ENCODE measurements around the gene FAM204A.

Gene FAM204A

DNA sequence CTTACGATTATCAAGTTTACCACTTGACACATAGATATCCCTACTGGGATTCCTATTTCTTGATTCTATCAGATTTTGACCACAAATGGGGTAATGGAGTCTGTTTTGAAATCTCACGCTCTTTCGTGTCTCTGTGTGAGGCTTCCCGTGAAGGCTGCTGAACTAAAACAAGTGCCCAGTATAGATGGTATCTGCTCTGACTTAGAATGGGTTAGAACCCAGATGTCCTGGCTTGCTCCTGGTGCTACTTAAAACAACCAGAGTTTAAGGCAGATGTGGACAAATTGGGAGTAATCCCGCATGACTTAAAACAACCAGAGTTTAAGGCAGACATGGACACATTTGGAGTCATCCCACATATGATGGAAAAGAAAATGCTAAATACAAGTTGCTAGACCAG is 85.9 kb downstream of the FAM204A start:
- DNase-seq (ENCODE audit: low read depth): no peak
- H3K4me3 ChIP-seq (ENCODE audit: low read depth, low read length): no peak overlapping the region

DNA sequence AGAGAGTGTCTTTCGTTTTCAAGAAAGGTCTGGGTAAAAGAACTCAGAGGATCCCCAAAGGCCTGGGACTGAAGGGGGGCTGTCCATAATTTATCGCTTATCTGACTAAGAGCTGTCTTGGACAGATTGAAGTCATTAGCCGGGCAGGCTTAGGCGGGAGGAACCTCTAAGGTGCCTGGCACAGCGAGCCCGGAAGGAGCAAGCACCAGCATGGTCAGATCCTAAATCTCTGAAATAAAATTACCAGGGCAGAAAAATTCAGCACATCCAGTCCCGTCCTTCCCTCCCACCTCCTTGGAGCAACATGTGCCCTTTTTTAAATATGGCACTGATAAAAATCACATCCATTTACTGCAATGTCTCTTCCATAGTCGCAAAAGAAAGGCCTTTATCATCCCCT is 86.8 kb downstream of the FAM204A start:
- H3K4me3 ChIP-seq (ENCODE audit: low read depth, low read length): no peak overlapping the region
- no peak for DNase-seq (ENCODE audit: low read depth)

DNA sequence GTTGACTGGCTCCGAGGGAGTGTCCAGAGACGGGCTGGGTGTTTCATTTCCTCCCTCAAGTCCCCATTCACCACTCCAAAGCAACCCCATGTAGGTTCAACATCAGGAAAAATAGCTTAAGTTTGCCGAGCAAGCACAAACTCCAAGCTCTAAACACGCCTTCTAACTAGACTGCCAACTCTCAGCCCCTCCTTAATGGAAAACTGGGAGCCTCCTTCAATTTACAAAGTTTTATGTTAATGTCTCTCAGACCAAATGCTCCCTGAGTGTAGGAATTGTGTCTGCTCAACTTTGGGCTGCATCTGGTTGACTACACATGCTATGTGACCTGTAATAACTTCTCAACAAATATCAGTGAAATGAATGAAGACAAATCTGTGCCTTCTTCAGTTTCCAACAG is 87.5 kb downstream of the FAM204A start:
- DNase-seq (ENCODE audit: low read depth): no peak

DNA sequence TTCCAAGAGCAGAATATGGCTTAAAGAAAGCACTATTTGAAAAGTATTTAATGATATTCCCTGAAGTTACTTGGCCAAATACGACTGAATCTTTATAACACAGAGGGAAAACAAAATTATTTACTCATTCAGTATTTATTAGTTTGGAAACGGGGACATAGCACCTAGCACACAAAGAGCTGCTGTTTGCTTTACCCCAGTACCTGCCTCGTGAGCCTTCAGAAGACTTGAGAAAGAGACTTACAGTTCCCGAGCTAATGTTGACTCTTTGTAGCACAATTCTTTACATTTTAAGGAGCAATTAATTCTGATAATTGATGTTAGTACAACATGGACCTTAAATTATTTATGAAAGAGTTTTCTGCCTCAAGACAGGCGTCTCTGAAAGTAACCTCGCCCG is 88.7 kb downstream of the FAM204A start:
- DNase-seq (ENCODE audit: low read depth): no peak
- H3K4me3 ChIP-seq (ENCODE audit: low read depth, low read length): no peak overlapping the region

More for the DNA sequence above, 87.5 kb downstream of the FAM204A start:
- H3K4me3 ChIP-seq (ENCODE audit: low read depth, low read length): no peak overlapping the region

DNA sequence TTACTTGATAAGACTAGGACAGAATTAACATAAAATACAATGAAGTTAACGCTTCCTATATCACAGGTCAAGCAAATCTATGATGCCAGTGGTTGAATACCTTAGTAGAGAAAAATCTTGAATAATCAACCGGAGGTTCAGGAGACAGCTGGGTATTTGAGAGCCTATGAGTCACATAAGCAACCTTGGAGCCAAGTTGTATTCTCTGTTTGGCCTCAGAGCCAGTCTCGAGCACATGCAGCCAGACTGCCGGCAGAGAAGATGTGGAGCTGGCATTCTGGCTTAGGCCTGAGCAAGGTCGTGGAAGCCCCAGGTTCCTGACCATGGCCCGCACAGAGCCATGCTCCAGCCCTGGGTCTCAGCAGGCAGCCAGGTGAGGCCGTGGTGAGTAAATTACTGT is 90.3 kb downstream of the FAM204A start:
- no peak for DNase-seq (ENCODE audit: low read depth)

DNA sequence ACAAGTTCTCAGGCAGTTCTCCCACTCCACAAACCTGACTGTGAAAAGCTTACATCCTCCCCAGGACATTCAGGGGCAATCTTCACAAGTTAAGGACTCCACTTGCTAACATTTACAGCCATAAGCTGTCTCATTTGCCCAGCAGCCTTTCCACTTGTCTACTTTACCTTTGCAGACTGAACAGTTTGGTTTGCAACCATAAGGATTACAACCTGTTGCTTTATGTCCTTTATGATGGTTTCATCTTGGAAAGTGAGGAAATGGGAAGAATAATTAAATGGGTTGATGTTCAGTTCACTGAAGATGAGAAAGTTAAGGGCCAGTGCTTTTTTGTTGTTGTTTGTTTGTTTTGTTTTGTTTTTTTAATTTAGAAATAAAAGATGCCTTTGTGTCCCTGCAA is 92.4 kb downstream of the FAM204A start:
- no peak for DNase-seq (ENCODE audit: low read depth)

More for the DNA sequence above, 90.3 kb downstream of the FAM204A start:
- H3K4me3 ChIP-seq (ENCODE audit: low read depth, low read length): no peak overlapping the region

More for the DNA sequence above, 92.4 kb downstream of the FAM204A start:
- no peak overlapping the region for H3K4me3 ChIP-seq (ENCODE audit: low read depth, low read length)

Data from skeletal muscle cell (primary cell).